ENCODE measurements around the gene RHOA.

Gene RHOA

DNA sequence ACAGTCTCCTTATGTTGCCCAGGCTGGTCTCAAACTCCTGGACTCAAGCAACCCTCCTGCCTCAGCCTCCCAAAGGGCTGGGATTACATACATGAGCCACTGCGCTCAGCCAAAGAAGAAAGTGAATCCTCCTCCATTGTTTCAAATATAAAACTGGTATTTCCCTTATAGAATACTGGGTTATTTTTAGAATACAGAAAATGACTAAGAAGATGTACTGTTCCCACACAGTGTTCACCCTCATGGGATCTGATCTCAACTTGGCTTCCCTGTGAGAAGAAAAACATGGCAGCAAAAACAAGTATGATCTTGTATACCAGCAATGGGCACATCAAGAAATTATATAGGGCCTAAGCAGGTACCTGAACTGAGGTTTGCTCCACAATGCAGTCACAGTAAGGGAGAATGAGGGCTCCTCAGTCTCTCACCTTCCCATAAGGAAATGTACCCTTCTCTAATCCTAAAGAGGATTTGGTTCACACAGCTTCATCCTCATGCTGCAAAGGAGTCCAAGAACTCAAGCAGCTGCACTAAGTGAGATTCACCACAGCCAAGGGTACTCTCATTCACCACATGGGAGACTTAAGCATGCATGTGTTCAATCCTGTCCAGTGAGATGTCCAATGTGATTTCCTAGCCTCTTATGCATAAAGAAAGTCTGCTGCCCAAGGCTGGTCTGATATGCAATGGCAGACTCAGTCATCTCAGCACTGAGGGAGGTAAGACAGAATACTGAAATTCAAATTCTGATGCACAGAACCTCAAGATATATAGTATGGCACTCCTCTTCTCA is 97.7 kb downstream of the RHOA start:
- no peak for DNase-seq

DNA sequence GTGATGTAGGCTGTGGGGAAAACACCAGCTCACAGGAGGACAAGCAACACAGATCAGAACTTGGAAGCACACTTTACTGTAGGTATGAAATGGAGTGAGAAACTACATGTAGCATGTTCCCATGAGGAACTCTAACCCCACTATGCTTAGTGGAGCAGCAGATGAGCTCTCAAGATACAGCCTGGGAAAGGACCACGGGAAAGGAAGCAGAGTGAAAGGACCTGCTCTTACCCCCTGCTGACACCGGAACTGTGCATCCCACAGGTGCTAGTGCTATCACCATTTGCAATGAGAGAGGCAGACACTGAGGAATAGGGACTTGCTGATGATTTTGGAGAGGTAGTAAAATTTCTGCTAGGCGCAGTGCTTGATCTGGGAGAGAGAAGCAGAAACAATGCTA is 100.5 kb downstream of the RHOA start:
- no peak for DNase-seq

DNA sequence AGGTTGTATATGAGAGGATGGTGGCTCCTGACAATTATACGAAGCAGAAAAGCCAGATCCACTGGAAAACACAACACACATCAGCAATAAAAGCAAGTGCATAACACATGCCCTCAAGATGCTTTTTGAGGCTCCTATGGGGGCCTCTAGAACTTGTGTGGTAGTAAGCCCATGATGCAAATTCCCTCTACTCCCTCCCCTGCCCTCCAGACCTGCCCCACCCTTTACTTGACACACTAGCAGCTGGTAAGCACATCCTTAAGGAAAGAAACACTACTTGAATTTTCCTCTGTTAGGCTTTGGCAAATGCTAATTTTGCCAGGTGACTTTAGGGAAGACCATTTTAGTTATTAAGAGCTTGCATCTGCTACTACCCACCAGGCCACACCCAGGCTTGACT is 101.1 kb downstream of the RHOA start:
- DNase-seq = no peak
